ENCODE results near the gene ARHGAP44. TPM values are rescaled to one million over a fixed set of nuclear protein-coding genes. Genes with fewer than 3 reads are reported as not detected.

The ARHGAP44 gene
- total and polyA plus RNA-seq, 2 of the 4 experiments (the other 2 are of a cell fraction), result 0.54 to 1.0 TPM

DNA sequence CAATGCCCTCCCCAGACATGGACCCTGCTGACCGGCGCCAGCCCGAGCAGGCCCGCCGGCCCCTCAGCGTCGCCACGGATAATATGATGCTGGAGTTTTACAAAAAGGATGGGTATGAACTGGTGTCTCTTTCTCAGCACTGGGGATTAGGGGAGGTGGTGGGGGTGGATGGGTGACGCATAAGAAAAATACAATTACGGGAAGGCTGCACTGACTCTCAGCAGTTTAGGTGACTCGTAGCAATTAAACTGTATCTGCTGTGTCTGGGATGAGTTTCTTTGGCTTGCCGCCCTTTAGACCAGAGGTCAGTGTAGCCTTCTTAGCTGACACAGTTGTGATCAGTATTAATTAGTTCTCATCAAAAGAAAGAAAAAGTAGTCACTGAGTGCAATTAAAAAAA is 169.5 kb downstream of the ARHGAP44 start:
- H4K5ac ChIP-seq (ENCODE audit: low read depth, low read length), result no peak overlapping the region
- intact Hi-C loops (cut with micrococcal nuclease), result no loop called here
- CTCF ChIA-PET, result interaction anchor here (0.6 kb wide), 1 partner anchor 67 kb away, joined by 3 read pairs; no protein-coding TSS in a partner anchor
- POLR2A ChIA-PET (ENCODE audit: unreplicated experiment), result no interaction called here
- no peak overlapping the region for H2AK9ac ChIP-seq (replicated peaks; ENCODE audit: low read depth, low read length, poor library complexity)
- no peak overlapping the region for H3K56ac ChIP-seq (ENCODE audit: extremely low read depth, insufficient read depth, low read length)
- dilution Hi-C loops (cut with HindIII; ENCODE audit: low sequenced_read_pairs, unreplicated experiment), result no loop called here
- no peaks in the 10 kb centered on the region for H4K20me1 ChIP-seq (ENCODE audit: insufficient read depth, low read length)
- H3K9ac ChIP-seq (ENCODE audit: low read depth, low read length), result no peak overlapping the region
- H3K36me3 ChIP-seq (ENCODE audit: control insufficient read depth, insufficient read depth, low read length), result no peaks in the 10 kb centered on the region
- no peak overlapping the region for H2BK15ac ChIP-seq (ENCODE audit: low read depth, low read length)
- 0 out of 2 replicates have a peak, but pooled peaks cover 2% of the 10 kb centered on the region for H3K9me1 ChIP-seq (ENCODE audit: insufficient read depth, low read length)
- BruUV-seq (replicated peaks), result no TSS peak
- H4K8ac ChIP-seq (ENCODE audit: low read depth in 2 of 2, low read length in 2 of 2), result no peak overlapping the region
- H2BK20ac ChIP-seq (ENCODE audit: low read depth, low read length), result no peak overlapping the region
- 28% methylated on average over 2 of the region's 12 CpGs; no CpG with 5 or more reads in 1 of the 2 experiments for WGBS, 2 experiments (ENCODE audit: extremely low coverage in 2 of 2, insufficient read length in 1 of 2)
- H3K79me1 ChIP-seq (ENCODE audit: low read depth in 1 of 2, low read length in 2 of 2), result no peaks in the 10 kb centered on the region
- no peak overlapping the region for H2AFZ ChIP-seq (replicated peaks; ENCODE audit: low read length, poor library complexity)
- H3K23ac ChIP-seq (ENCODE audit: low read depth, low read length), result no peak overlapping the region
- no peak overlapping the region for H2BK5ac ChIP-seq (ENCODE audit: low read depth, low read length, poor library complexity, severe bottlenecking)
- no peak overlapping the region for H3K18ac ChIP-seq (ENCODE audit: low read depth, low read length)
- in situ Hi-C loops (cut with MboI; ENCODE audit: low sequenced_read_pairs), result no loop called here
- H2AK5ac ChIP-seq (ENCODE audit: low read depth, low read length), result no peak overlapping the region
- no peak overlapping the region for H3K4me2 ChIP-seq (ENCODE audit: low read depth, low read length)
- no peak for TF ChIP-seq FOS (IDR thresholded peaks at IDR 0.05; ENCODE audit: low read depth, low read length)
- TF ChIP-seq CTCF (conservative IDR thresholded peaks at IDR 0.05; ENCODE audit: low read depth, low read length), result no peak
- no peak for TF ChIP-seq ELK1 (IDR thresholded peaks at IDR 0.05; ENCODE audit: borderline replicate concordance, low read depth, low read length)
- TF ChIP-seq MXI1 (IDR thresholded peaks at IDR 0.05; ENCODE audit: borderline replicate concordance, low read depth, low read length), result no peak
- TF ChIP-seq CHD1 (IDR thresholded peaks at IDR 0.05; ENCODE audit: low read depth, low read length), result no peak
- no peak for TF ChIP-seq BHLHE40 (IDR thresholded peaks at IDR 0.05; ENCODE audit: low read depth, low read length)
- no peak for TF ChIP-seq NFE2L2 (IDR thresholded peaks at IDR 0.05; ENCODE audit: low read depth, low read length)
- no peak for TF ChIP-seq MAFK (IDR thresholded peaks at IDR 0.05; ENCODE audit: low read depth, low read length)
- no peak for TF ChIP-seq USF2 (IDR thresholded peaks at IDR 0.05; ENCODE audit: low read depth, low read length)
- peak; percentile 32; the same call in 1 of the 2 replicates for ATAC-seq (ENCODE audit: low read depth)
- H3K27ac ChIP-seq (ENCODE audit: insufficient read depth, low read length), result no peak overlapping the region
- no peak overlapping the region for H2BK120ac ChIP-seq (ENCODE audit: low read depth, low read length)
- H3K4ac ChIP-seq (ENCODE audit: low read depth, low read length), result no peak overlapping the region
- no peaks in the 10 kb centered on the region for H3K9me3 ChIP-seq (ENCODE audit: control insufficient read depth, insufficient read depth, low read length)
- peak; percentile 60 for DNase-seq
- no peak overlapping the region for H4K91ac ChIP-seq (ENCODE audit: insufficient read depth, low read depth, low read length)
- H3K4me1 ChIP-seq (ENCODE audit: control insufficient read depth, insufficient read depth, low read length), result no peaks in the 10 kb centered on the region; the same call in 1 of the 2 replicates
- H3K14ac ChIP-seq (replicated peaks; ENCODE audit: low read depth, low read length), result no peak overlapping the region
- H3K4me3 ChIP-seq (ENCODE audit: insufficient read depth, low read depth, low read length), result no peak overlapping the region
- no peaks in the 10 kb centered on the region for H3K27me3 ChIP-seq (ENCODE audit: control insufficient read depth, insufficient read depth, low read length)

All from IMR-90 (cell line).